Hepatocyte (in vitro differentiated cells): ENCODE measurements around the gene ARL8B. TPM values are rescaled to one million over a fixed set of nuclear protein-coding genes. Genes with fewer than 3 reads are reported as not detected.

Source experiments
- DNase-seq: peaks from one replicate; pipeline ENCODE4 v3.0.0-alpha.2; 2016; ENCODE audit warnings: low spot score
- H2AFZ ChIP-seq: fragments of 200-600 bp; sonication (generic); 2 replicates; pipeline ENCODE4 v1.6.0; 2016; ENCODE audit warnings: antibody characterized with exemption, mild to moderate bottlenecking
- H3K27ac ChIP-seq: fragments of 200-600 bp; sonication (generic); 2 replicates; pipeline ENCODE4 v1.5.1; 2016; ENCODE audit warnings: mild to moderate bottlenecking
- H3K27me3 ChIP-seq: fragments of 200-600 bp; sonication (generic); 2 replicates; pipeline ENCODE4 v1.6.1; 2016
- H3K36me3 ChIP-seq: fragments of 200-600 bp; sonication (generic); replicated peaks from 2 replicates; pipeline ENCODE4 v1.5.1; 2016; ENCODE audit warnings: low read depth; ENCODE audit not compliant: insufficient read depth
- H3K4me1 ChIP-seq: fragments of 200-600 bp; sonication (generic); 2 replicates; pipeline ENCODE4 v1.5.1; 2016; ENCODE audit warnings: mild to moderate bottlenecking, moderate library complexity; ENCODE audit not compliant: insufficient read depth
- H3K4me2 ChIP-seq: fragments of 200-600 bp; sonication (generic); 2 replicates; pipeline ENCODE4 v1.6.0; 2016
- H3K4me3 ChIP-seq: fragments of 200-600 bp; sonication (generic); 2 replicates; pipeline ENCODE4 v1.5.1; 2016; ENCODE audit warnings: mild to moderate bottlenecking
- H3K79me2 ChIP-seq: fragments of 200-600 bp; sonication (generic); 2 replicates; pipeline ENCODE4 v1.6.0; 2017; ENCODE audit warnings: mild to moderate bottlenecking
- H3K9me2 ChIP-seq: fragments of 200-600 bp; sonication (generic); replicated peaks from 2 replicates; pipeline ENCODE4 v1.6.0; 2017; ENCODE audit warnings: mild to moderate bottlenecking; ENCODE audit not compliant: insufficient read depth
- H3K9me3 ChIP-seq: fragments of 200-600 bp; sonication (generic); 2 replicates; pipeline ENCODE4 v1.5.1; 2016; ENCODE audit warnings: low read depth, mild to moderate bottlenecking
- H4K20me1 ChIP-seq: fragments of 200-600 bp; sonication (generic); 2 replicates; pipeline ENCODE4 v1.6.0; 2016; ENCODE audit warnings: mild to moderate bottlenecking; ENCODE audit not compliant: insufficient read depth, poor library complexity, severe bottlenecking
- EZH2 ChIP-seq: fragments of 200-600 bp; sonication (generic); IDR thresholded peaks from 2 replicates; pipeline ENCODE4 v1.6.1; 2016; ENCODE audit warnings: antibody characterized with exemption, mild to moderate bottlenecking, borderline replicate concordance
- EZH2phosphoT487 ChIP-seq: fragments of 200-600 bp; sonication (generic); IDR thresholded peaks from one replicate; pipeline ENCODE4 v1.6.1; 2018; ENCODE audit warnings: antibody characterized with exemption, mild to moderate bottlenecking, low read depth, moderate library complexity; ENCODE audit not compliant: unreplicated experiment, severe bottlenecking
- WGBS: methylation state at CpG from one replicate; pipeline ENCODE4 v1.1.6; 2016; ENCODE audit warnings: low lambda C conversion rate; ENCODE audit errors: missing lambda C conversion rate; 5-methylcytosine and 5-hydroxymethylcytosine counted together
- polyA plus RNA-seq: library from polyadenylated mRNA; unstranded; fragments of >200 nt; fragmentation: Nextera tagmentation; extraction: Ambion mirVana; gene quantifications from 2 replicates; pipeline ENCODE4 v1.2.1, GENCODE V29; 2016
- total RNA-seq: library from RNA; depleted of rRNA; stranded (reverse); fragments of >200 nt; gene quantifications from 2 replicates; pipeline ENCODE4 v1.2.3, GENCODE V29; 2014
- TF ChIP-seq, protein P1 (sequence below): fragments of 200-600 bp; sonication (generic); IDR thresholded peaks from 2 replicates; pipeline ENCODE4 v1.5.1; 2016; ENCODE audit warnings: antibody characterized with exemption, mild to moderate bottlenecking; ENCODE audit not compliant: poor library complexity

ARL8B gene
- total and polyA plus RNA-seq, 2 experiments from 2014 or later = 58.1 to 94.4 TPM

DNA sequence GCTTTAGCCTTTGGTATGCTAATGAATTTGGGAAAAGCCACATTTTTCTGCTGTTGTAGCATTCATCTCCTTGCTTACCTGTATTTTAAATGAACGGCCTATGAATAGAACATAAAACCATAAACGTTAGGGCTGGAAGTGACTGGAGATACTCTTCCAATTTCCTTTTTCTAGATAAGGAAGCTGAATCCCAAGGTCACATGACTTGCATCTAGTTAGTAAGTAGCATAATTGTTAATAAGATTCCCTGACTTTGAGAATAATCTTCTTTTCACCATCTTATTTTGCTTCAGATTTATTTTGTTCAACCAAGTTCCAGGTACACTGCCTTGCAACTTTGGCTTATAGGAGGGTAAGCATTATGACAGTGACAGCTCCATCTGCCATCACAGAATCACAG, 44.8 kb downstream of the ARL8B start:
- no peaks in the 10 kb centered on the region for H3K4me1 ChIP-seq
- H3K9me3 ChIP-seq = no peaks in the 10 kb centered on the region
- no peak overlapping the region for H3K4me2 ChIP-seq
- DNase-seq = no peak
- H3K36me3 ChIP-seq = no peaks in the 10 kb centered on the region
- H3K9me2 ChIP-seq = no peaks in the 10 kb centered on the region
- H3K4me3 ChIP-seq = no peak overlapping the region
- H3K79me2 ChIP-seq = peaks cover 95% of the 10 kb centered on the region
- no peak overlapping the region for H3K27ac ChIP-seq
- WGBS = 68% methylated on average over 2 of the region's 2 CpGs
- TF ChIP-seq EZH2 = no peak
- TF ChIP-seq, protein P1, sequence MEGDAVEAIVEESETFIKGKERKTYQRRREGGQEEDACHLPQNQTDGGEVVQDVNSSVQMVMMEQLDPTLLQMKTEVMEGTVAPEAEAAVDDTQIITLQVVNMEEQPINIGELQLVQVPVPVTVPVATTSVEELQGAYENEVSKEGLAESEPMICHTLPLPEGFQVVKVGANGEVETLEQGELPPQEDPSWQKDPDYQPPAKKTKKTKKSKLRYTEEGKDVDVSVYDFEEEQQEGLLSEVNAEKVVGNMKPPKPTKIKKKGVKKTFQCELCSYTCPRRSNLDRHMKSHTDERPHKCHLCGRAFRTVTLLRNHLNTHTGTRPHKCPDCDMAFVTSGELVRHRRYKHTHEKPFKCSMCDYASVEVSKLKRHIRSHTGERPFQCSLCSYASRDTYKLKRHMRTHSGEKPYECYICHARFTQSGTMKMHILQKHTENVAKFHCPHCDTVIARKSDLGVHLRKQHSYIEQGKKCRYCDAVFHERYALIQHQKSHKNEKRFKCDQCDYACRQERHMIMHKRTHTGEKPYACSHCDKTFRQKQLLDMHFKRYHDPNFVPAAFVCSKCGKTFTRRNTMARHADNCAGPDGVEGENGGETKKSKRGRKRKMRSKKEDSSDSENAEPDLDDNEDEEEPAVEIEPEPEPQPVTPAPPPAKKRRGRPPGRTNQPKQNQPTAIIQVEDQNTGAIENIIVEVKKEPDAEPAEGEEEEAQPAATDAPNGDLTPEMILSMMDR = no peak
- TF ChIP-seq EZH2phosphoT487 = no peak
- H3K27me3 ChIP-seq = no peaks in the 10 kb centered on the region
- H4K20me1 ChIP-seq = peaks cover 76% of the 10 kb centered on the region
- H2AFZ ChIP-seq = no peak overlapping the region

DNA sequence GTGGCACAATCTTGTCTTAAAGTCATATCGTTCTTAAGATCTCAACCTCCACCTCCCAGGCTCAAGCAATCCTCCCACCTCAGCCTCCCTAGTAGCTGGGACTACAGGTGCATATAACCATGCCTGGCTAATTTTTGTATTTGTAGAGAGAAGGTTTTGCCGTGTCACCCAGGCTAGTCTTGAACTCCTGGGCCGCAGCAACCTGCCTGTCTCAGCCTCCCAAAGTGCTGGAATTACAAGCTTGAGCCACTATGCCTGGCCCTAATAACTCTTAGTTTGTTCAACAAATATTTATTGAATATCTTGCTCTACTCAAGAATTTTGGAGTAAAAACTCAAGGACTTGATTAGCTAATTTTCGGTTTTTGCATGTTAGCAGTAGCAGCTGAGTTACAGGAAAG, 46.0 kb downstream of the ARL8B start:
- no peaks in the 10 kb centered on the region for H3K9me2 ChIP-seq
- H3K4me1 ChIP-seq = no peaks in the 10 kb centered on the region
- no peak overlapping the region for H3K4me2 ChIP-seq
- TF ChIP-seq EZH2phosphoT487 = no peak
- no peak for TF ChIP-seq EZH2
- TF ChIP-seq, protein P1 = no peak
- no peaks in the 10 kb centered on the region for H3K36me3 ChIP-seq
- no peak overlapping the region for H3K27ac ChIP-seq
- 88% methylated on average over 4 of the region's 4 CpGs for WGBS
- no peak overlapping the region for H2AFZ ChIP-seq
- peaks cover 63% of the 10 kb centered on the region for H4K20me1 ChIP-seq
- H3K27me3 ChIP-seq = no peaks in the 10 kb centered on the region
- H3K9me3 ChIP-seq = no peaks in the 10 kb centered on the region
- DNase-seq = no peak
- no peak overlapping the region for H3K4me3 ChIP-seq
- peaks cover 83% of the 10 kb centered on the region for H3K79me2 ChIP-seq

DNA sequence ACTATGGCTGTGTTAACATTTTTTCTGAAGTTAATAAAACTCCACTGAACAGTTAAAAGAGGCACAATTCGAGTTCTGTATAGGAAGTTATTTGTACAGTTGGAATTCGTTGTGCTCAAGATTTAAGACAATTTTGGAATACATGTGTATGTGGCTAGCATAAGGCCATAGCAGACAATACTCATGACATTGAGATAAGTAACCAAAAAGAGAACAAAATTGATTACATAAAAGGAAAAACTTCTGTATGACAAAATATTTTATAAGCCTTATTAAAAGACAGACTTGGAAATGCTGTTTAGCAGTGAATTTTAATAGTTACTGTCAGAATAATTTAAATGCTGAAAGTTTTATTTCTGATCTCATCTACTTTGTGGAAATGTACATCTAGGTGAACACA, 47.7 kb downstream of the ARL8B start:
- Histone ChIP-seq H3K4me3 (no peak overlapping the region), H3K79me2 (peaks cover 66% of the 10 kb centered on the region), H3K4me1 (no peaks in the 10 kb centered on the region), H3K27me3 (no peaks in the 10 kb centered on the region), H3K9me2 (no peaks in the 10 kb centered on the region), H3K4me2 (no peak overlapping the region), H2AFZ (no peak overlapping the region), H4K20me1 (peaks cover 46% of the 10 kb centered on the region), H3K36me3 (no peaks in the 10 kb centered on the region), H3K27ac (no peak overlapping the region), H3K9me3 (no peaks in the 10 kb centered on the region)
- TF ChIP-seq EZH2phosphoT487 = no peak
- TF ChIP-seq, protein P1 = no peak
- no peak for TF ChIP-seq EZH2
- no peak for DNase-seq
- WGBS = 95% methylated on average over 2 of the region's 2 CpGs

DNA sequence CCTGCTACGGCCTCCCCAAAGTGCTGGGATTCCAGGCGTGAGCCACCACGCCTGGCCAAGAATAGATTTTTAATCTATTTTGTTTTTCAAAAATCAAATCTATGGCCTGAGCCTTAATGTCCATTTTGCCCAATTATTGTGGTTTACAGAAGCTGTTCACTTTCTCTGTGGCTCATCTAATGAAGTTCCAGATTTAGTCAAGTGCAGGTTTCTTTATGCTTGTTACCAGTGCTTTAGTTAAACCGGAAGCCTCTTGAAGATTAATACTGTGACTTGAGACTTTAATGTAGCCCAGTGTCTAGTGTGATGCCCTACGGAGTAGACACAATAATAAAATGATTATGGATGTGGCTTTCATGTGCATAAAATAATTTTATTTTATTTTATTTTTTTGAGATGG, 48.9 kb downstream of the ARL8B start:
- no peaks in the 10 kb centered on the region for H3K27me3 ChIP-seq
- H3K9me2 ChIP-seq = no peaks in the 10 kb centered on the region
- no peaks in the 10 kb centered on the region for H3K36me3 ChIP-seq
- H3K4me3 ChIP-seq = no peak overlapping the region
- DNase-seq = no peak
- TF ChIP-seq EZH2 = no peak
- TF ChIP-seq, protein P1 = no peak
- TF ChIP-seq EZH2phosphoT487 = no peak
- H3K79me2 ChIP-seq = peaks cover 57% of the 10 kb centered on the region
- peaks cover 35% of the 10 kb centered on the region for H4K20me1 ChIP-seq
- H3K27ac ChIP-seq = no peak overlapping the region
- H2AFZ ChIP-seq = no peak overlapping the region
- no peaks in the 10 kb centered on the region for H3K4me1 ChIP-seq
- no peaks in the 10 kb centered on the region for H3K9me3 ChIP-seq
- H3K4me2 ChIP-seq = no peak overlapping the region
- 97% methylated on average over 5 of the region's 5 CpGs for WGBS
